HG02798 (cell line): ENCODE measurements around the gene TCEAL1.
"Not testable (repeated sequence)": the region's sequence is repeated elsewhere in the genome, so short reads cannot be mapped to it uniquely, and the experiment has no call there.

ENCODE experiments used
- ATAC-seq: cut with Tn5 transposase; IDR thresholded peaks from one replicate; pipeline ENCODE4 v1.9.1; 2021; ENCODE audit warnings: mild to moderate bottlenecking; ENCODE audit not compliant: unreplicated experiment, poor library complexity

The TCEAL1 gene, protein sequence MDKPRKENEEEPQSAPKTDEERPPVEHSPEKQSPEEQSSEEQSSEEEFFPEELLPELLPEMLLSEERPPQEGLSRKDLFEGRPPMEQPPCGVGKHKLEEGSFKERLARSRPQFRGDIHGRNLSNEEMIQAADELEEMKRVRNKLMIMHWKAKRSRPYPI

GRCh38 chrX:103628386-103629317 is at the start of gene TCEAL1:
Gene TCEAL1, plus strand, starts transcription at chrX:103628975. Its CDS starts 942 bp downstream, at chrX:103629917.
- ATAC-seq: peak; percentile 85

- no peak for ATAC-seq
These were observed 44.2 kb upstream of the TCEAL1 start for GRCh38 chrX:103584596-103584995.

DNA sequence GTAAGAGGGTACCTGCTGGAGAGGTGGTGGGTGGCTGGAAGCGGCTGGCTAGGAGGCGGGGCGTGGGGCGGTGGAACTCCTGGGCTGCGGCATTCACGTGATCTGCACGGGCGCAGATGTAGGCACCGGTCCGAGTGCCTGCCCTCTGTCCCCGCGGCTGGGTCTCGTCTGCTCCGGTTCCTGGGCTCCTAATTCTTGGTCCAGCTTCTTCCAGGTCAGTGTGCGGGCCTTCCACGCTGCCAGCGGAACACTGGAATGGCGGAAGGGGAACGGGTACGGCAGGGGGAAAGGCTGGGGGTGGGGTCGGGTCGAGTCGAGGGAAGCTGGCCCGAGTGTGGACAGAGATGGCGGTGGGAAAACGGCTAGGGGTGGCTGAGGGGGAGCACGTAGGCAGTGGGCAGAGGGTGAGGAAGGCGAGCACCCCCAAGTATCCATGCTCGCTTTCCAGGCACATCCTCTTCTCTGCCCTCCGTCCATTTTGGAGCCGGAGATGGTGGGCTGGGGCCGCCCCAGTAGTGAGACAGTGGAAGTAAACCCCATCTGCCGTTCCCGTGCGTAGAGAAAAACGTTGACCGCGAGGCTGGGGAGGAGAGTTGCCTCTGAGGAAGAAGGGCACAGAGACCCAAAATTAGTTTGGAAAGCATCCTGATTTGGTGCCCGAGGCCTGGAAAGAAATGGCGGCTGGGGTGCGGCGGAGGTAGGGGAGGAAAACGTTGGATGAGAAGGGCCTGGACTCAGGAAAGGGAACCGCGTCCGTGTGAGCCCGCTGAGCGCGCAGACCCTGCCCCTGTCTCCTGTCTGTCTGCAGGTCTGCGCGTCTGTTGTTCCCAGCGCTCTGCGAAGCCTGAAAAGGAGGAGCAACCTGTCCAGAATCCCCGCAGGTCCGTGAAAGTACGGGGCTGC is 43.1 kb upstream of the TCEAL1 start, which contains the start of gene TCEAL4:
TSS of gene TCEAL4 (plus strand) at position 105 of the 903 bp plus-strand sequence. CDS start 1,161 bp downstream, outside the sequence.
- peak; percentile 87 for ATAC-seq

- peak; percentile 57 for ATAC-seq
These were observed 42.5 kb upstream of the TCEAL1 start for GRCh38 chrX:103586314-103586646.

GRCh38 chrX:103586659-103587058 is 42.1 kb upstream of the TCEAL1 start:
- ATAC-seq: no peak

DNA sequence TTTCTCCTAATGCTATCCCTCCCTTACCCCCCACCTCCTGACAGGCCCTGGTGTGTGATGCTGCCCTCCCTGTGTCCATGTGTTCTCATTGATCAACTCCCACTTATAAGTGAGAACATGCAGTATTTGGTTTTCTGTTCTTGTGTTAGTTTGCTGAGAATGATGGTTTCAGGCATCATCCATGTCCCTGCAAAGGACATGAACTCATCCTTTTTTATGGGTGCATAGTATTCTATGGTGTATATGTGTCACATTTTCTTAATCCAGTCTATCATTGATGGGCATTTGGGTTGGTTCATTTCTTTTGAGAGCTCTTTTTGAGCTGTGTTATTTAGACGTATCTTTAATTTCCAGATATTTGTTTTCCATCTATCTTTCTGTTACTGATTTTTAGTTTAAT is 36.5 kb upstream of the TCEAL1 start:
- not testable (repeated sequence) for ATAC-seq

- not testable (repeated sequence) for ATAC-seq
These were observed 33.6 kb upstream of the TCEAL1 start for GRCh38 chrX:103595202-103595601.

DNA sequence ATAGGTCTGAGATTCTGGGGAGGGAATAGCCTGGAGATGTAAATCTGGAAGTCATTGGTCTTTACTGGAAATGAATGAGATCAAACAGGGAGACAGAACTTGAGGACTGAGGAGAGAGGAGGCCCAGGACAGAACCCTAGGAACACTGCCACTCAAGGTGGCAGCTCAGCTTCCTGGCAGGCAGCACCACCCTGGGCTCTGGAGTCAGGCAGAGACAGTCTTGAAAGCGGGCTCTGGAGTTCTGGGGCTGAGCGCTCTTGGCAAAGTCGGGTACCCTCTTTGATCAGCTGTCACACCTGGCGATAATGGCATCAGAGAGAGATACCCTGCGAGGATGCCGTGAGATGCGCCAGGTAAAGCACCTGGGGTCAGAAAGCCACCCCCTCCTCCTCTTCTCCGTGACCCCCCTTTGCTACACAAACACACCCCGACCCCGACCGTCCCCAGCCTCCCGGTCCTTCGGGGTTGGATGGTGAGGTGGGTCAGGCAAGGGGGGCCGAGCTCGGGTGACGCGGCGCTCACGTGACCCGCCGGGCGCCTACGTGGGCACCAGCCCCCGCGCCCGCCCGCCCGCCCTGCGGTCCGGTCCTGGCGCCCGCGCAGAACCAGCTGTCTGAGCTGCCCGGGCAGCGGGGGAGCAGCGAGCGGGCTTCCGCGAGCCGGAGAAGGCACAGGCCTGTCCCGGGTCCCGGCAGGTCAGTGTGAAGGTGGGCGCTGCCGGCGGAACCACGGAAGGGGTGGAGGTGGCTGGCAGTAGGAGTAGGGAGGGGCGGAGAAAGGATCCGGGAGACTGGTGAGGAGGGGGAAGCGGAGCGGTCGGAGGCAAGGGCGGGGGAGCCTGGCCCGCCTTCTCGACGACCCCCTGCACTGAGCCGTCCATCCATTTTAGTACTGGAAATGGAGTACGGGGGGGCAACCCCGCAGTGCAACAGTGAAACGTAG is 21.1 kb upstream of the TCEAL1 start, which contains the start of gene TCEAL3:
TSS of gene TCEAL3 (plus strand) at position 600 of the 942 bp plus-strand sequence. CDS start 1,102 bp downstream, outside the sequence.
- peak; percentile 86 for ATAC-seq

DNA sequence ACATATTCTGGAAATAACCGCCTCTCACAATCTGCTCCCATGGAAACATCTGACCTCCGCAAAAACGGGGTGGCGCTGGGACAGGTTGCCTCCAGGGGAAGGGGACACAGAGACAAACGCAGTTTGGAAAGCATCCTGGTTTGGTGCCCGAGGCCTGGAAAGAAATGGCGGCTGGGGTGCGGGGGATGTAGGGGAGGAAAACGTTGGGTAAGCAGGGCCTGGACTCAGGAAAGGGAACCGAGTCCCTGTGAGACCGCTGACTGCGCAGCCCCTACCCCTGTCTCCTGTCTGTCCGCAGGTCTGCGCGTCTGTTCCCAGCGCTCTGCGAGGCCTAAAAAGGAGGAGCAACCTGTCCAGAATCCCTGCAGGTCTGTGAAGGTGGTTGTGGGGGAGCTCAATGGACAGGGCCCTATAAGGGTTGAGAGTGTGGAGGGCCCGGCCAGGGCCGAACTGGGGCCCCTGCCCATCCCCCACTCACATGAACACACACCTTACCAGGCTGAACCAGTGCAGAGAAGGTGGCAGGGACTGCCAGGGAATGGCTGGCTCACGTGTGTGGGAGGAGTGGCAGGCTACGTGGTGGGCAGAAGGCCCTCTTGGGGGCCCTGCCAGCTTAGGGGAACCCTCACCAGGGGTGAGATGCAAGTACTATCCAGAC is 20.3 kb upstream of the TCEAL1 start:
- peak; percentile 23 for ATAC-seq

DNA sequence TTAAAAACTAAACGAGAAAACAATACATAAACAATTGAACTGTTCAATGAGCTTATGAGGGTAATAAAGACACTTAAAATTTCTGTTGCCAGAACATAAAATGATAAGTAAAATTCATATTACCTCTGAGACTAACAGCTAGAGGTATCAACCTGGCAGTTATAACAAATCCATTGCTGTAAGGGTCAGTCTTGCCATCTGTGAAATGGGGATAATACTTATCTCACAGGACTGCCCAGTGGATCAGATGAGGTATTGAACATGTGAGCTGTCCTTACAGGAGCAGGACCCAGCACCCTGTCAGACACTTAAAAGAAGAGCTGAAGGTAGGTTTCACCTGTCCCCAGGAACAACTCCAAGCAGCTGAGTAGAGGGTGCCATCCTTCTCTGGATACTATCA is 18.5 kb upstream of the TCEAL1 start:
- no peak for ATAC-seq

- ATAC-seq: no peak
These were observed 15.3 kb upstream of the TCEAL1 start for GRCh38 chrX:103613362-103613890.

- ATAC-seq: no peak
These were observed 13.8 kb upstream of the TCEAL1 start for GRCh38 chrX:103614999-103615398.

GRCh38 chrX:103615781-103616371 is 12.9 kb upstream of the TCEAL1 start:
- no peak for ATAC-seq

DNA sequence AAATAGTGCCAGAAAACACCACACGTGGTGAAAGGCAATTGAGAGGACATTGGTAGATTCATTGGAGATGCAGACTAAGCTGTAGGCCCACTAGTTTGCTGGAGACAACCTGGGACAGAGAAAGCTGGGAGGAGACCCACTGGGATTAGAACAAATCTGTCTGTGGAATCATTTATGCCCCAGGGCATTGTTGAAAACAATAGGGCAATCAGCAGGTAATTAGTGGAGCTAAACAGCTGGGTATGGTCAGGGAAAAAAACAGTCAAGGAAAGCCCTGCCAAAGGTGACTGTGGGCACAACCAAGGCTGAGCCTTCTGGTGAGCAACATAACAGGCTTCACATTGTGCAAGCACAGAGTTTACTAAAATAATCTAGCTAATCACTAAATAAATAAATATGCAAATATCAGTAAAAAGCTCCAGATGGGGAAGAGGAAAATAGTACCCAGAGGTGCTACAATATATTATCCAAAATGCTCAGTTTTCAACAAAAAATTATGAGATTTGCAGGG is 12.0 kb upstream of the TCEAL1 start:
- no peak for ATAC-seq

GRCh38 chrX:103624111-103624510 is 4.7 kb upstream of the TCEAL1 start:
- ATAC-seq: no peak

- no peak for ATAC-seq
These were observed 1.9 kb upstream of the TCEAL1 start for GRCh38 chrX:103626855-103627254.

- peak; percentile 57 for ATAC-seq
These were observed 769 bp downstream of the TCEAL1 start for GRCh38 chrX:103629318-103630170.
